Tracheal epithelial cell (primary cell): ENCODE data around the gene PAPSS2. TPM values are rescaled to one million over a fixed set of nuclear protein-coding genes. Genes with fewer than 3 reads are reported as not detected.

ENCODE experiments used
- total RNA-seq: library from RNA; depleted of rRNA; stranded (reverse); fragments of >200 nt; gene quantifications from 2 replicates; pipeline ENCODE4 v1.2.1, GENCODE V29; 2014

PAPSS2 gene
- 1.1 and 12.3 TPM in 2 replicates for total RNA-seq

GRCh38 chr10:87659571-87660483 is at the start of gene PAPSS2:
Gene PAPSS2 (plus strand): TSS chr10:87659878. CDS start chr10:87659982, 104 bp downstream.

Other genes starting within 250 kb of the PAPSS2 start
- gene MINPP1, start 155.0 kb upstream of the PAPSS2 start, total RNA-seq: 21.9 and 38.8 TPM in 2 replicates
- 68.9 and 86.7 TPM in 2 replicates for gene ATAD1, start 158.3 kb downstream of the PAPSS2 start, total RNA-seq
- gene KLLN, start 203.7 kb downstream of the PAPSS2 start, total RNA-seq: 0.24 and 0.64 TPM in 2 replicates
- 62.4 and 94.2 TPM in 2 replicates for gene PTEN, start 203.7 kb downstream of the PAPSS2 start, total RNA-seq